ENCODE results near the gene MTCL1.

MTCL1 gene

GRCh38 chr18:8750954-8751415 is 45.6 kb downstream of the MTCL1 start:
- Histone ChIP-seq H3K27ac (ENCODE audit: low read length) (no peak overlapping the region), H3K9me3 (ENCODE audit: insufficient read depth, low read length, severe bottlenecking) (no peaks in the 10 kb centered on the region), H4K20me1 (ENCODE audit: insufficient read depth, low read length) (peaks cover 24% of the 10 kb centered on the region), H2AFZ (ENCODE audit: low read depth, low read length) (no peak overlapping the region), H3K4me1 (ENCODE audit: insufficient read depth, low read length) (peaks cover 20% of the 10 kb centered on the region), H3K9ac (ENCODE audit: low read depth, low read length) (no peak overlapping the region), H3K27me3 (ENCODE audit: insufficient read depth, low read length, poor library complexity) (no peaks in the 10 kb centered on the region), H3K79me2 (ENCODE audit: insufficient read depth, low read length) (no peaks in the 10 kb centered on the region), H3K36me3 (ENCODE audit: insufficient read depth, low read length) (no peaks in the 10 kb centered on the region), H3K4me2 (ENCODE audit: insufficient read depth, low read length) (no peak overlapping the region), H3K4me3 (ENCODE audit: low read depth in 1 of 2, low read length in 2 of 2) (no peak overlapping the region)
- ATAC-seq (ENCODE audit: insufficient read depth, low read depth) (no peak), DNase-seq (no peak)
- TF ChIP-seq, protein P1, sequence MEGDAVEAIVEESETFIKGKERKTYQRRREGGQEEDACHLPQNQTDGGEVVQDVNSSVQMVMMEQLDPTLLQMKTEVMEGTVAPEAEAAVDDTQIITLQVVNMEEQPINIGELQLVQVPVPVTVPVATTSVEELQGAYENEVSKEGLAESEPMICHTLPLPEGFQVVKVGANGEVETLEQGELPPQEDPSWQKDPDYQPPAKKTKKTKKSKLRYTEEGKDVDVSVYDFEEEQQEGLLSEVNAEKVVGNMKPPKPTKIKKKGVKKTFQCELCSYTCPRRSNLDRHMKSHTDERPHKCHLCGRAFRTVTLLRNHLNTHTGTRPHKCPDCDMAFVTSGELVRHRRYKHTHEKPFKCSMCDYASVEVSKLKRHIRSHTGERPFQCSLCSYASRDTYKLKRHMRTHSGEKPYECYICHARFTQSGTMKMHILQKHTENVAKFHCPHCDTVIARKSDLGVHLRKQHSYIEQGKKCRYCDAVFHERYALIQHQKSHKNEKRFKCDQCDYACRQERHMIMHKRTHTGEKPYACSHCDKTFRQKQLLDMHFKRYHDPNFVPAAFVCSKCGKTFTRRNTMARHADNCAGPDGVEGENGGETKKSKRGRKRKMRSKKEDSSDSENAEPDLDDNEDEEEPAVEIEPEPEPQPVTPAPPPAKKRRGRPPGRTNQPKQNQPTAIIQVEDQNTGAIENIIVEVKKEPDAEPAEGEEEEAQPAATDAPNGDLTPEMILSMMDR (IDR thresholded peaks at IDR 0.05; ENCODE audit: borderline replicate concordance, extremely low read depth, low read length, poor library complexity, severe bottlenecking), result no peak
- TF ChIP-seq EZH2 (IDR thresholded peaks at IDR 0.05; ENCODE audit: borderline replicate concordance, low read depth, low read length, severe bottlenecking), result no peak

DNA sequence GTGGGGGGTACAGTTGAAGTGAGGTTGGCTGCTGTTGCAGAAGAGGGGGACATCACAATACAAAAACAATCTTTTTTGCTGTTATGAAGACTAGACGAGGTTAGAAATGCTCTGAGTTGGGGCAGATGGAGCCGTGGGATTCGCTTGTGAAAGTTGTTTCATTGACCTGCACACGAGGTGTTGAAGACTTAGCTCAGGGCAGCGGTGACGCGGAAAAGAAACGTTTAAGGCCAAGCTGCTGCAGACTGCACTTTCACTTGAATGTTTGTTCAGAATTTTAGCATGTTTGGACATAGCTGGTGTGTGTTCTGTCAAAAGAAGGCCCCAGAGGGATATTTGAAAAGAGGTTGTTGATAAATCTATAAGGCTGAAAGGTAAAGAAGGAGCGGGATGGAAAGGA is 46.3 kb downstream of the MTCL1 start:
- no peaks in the 10 kb centered on the region for H3K9me3 ChIP-seq (ENCODE audit: insufficient read depth, low read length, severe bottlenecking)
- TF ChIP-seq, protein P1 (IDR thresholded peaks at IDR 0.05; ENCODE audit: borderline replicate concordance, extremely low read depth, low read length, poor library complexity, severe bottlenecking), result no peak
- no peaks in the 10 kb centered on the region for H3K36me3 ChIP-seq (ENCODE audit: insufficient read depth, low read length)
- ATAC-seq (ENCODE audit: insufficient read depth, low read depth) (no peak), DNase-seq (no peak)
- no peak overlapping the region for H2AFZ ChIP-seq (ENCODE audit: low read depth, low read length)
- H3K27me3 ChIP-seq (ENCODE audit: insufficient read depth, low read length, poor library complexity), result no peaks in the 10 kb centered on the region
- H3K9ac ChIP-seq (ENCODE audit: low read depth, low read length), result no peak overlapping the region
- H3K4me1 ChIP-seq (ENCODE audit: insufficient read depth, low read length), result peaks cover 23% of the 10 kb centered on the region
- no peak overlapping the region for H3K4me3 ChIP-seq (ENCODE audit: low read depth in 1 of 2, low read length in 2 of 2)
- H3K27ac ChIP-seq (ENCODE audit: low read length), result no peak overlapping the region
- H3K4me2 ChIP-seq (ENCODE audit: insufficient read depth, low read length), result no peak overlapping the region
- H3K79me2 ChIP-seq (ENCODE audit: insufficient read depth, low read length), result no peaks in the 10 kb centered on the region
- H4K20me1 ChIP-seq (ENCODE audit: insufficient read depth, low read length), result peaks cover 25% of the 10 kb centered on the region

GRCh38 chr18:8752329-8752728 is 47.0 kb downstream of the MTCL1 start:
- Histone ChIP-seq H3K79me2 (ENCODE audit: insufficient read depth, low read length) (no peaks in the 10 kb centered on the region), H3K4me3 (ENCODE audit: low read depth in 1 of 2, low read length in 2 of 2) (no peak overlapping the region), H3K27me3 (ENCODE audit: insufficient read depth, low read length, poor library complexity) (no peaks in the 10 kb centered on the region), H3K9me3 (ENCODE audit: insufficient read depth, low read length, severe bottlenecking) (no peaks in the 10 kb centered on the region), H3K4me2 (ENCODE audit: insufficient read depth, low read length) (no peak overlapping the region), H2AFZ (ENCODE audit: low read depth, low read length) (no peak overlapping the region), H3K36me3 (ENCODE audit: insufficient read depth, low read length) (no peaks in the 10 kb centered on the region), H3K4me1 (ENCODE audit: insufficient read depth, low read length) (peaks cover 25% of the 10 kb centered on the region), H3K27ac (ENCODE audit: low read length) (no peak overlapping the region), H4K20me1 (ENCODE audit: insufficient read depth, low read length) (peaks cover 23% of the 10 kb centered on the region), H3K9ac (ENCODE audit: low read depth, low read length) (no peak overlapping the region)
- DNase-seq (no peak), ATAC-seq (ENCODE audit: insufficient read depth, low read depth) (no peak)
- TF ChIP-seq, protein P1 (IDR thresholded peaks at IDR 0.05; ENCODE audit: borderline replicate concordance, extremely low read depth, low read length, poor library complexity, severe bottlenecking), result no peak
- TF ChIP-seq EZH2 (IDR thresholded peaks at IDR 0.05; ENCODE audit: borderline replicate concordance, low read depth, low read length, severe bottlenecking), result no peak
